GM18508 (cell line): ENCODE data around the gene GALNT18.

Experiments used
- ATAC-seq: cut with Tn5 transposase; IDR thresholded peaks from one replicate; pipeline ENCODE4 v1.9.1; 2021; ENCODE audit warnings: moderate number of reproducible peaks; ENCODE audit not compliant: insufficient read depth, unreplicated experiment

Gene GALNT18

GRCh38 chr11:11265320-11265719, 356.5 kb downstream of the GALNT18 start:
- no peak for ATAC-seq

GRCh38 chr11:11263238-11264005, 358.4 kb downstream of the GALNT18 start:
- ATAC-seq: no peak

- ATAC-seq: no peak
Observed at GRCh38 chr11:11262171-11262920, 359.5 kb downstream of the GALNT18 start.

- no peak for ATAC-seq
Observed at GRCh38 chr11:11261629-11262028, 360.2 kb downstream of the GALNT18 start.

- no peak for ATAC-seq
Observed at GRCh38 chr11:11260903-11261302, 360.9 kb downstream of the GALNT18 start.

- ATAC-seq: no peak
Observed at GRCh38 chr11:11253995-11254394, 367.8 kb downstream of the GALNT18 start.

GRCh38 chr11:11253497-11253896, 368.3 kb downstream of the GALNT18 start:
- no peak for ATAC-seq

- no peak for ATAC-seq
Observed at GRCh38 chr11:11252403-11252802, 369.4 kb downstream of the GALNT18 start.

GRCh38 chr11:11251394-11251970, 370.3 kb downstream of the GALNT18 start:
- ATAC-seq: no peak

- ATAC-seq: no peak
Observed at GRCh38 chr11:11250470-11250869, 371.3 kb downstream of the GALNT18 start.

- no peak for ATAC-seq
Observed at GRCh38 chr11:11247576-11247975, 374.2 kb downstream of the GALNT18 start.

- ATAC-seq: no peak
Observed at GRCh38 chr11:11247086-11247485, 374.7 kb downstream of the GALNT18 start.

- no peak for ATAC-seq
Observed at GRCh38 chr11:11246166-11246565, 375.6 kb downstream of the GALNT18 start.

- ATAC-seq: no peak
Observed at GRCh38 chr11:11245453-11245852, 376.4 kb downstream of the GALNT18 start.

- ATAC-seq: no peak
Observed at GRCh38 chr11:11244470-11245080, 377.2 kb downstream of the GALNT18 start.

GRCh38 chr11:11243590-11244469, 378.0 kb downstream of the GALNT18 start:
- ATAC-seq: no peak

- no peak for ATAC-seq
Observed at GRCh38 chr11:11243209-11243589, 378.6 kb downstream of the GALNT18 start.

GRCh38 chr11:11241284-11241683, 380.5 kb downstream of the GALNT18 start:
- ATAC-seq: no peak

- ATAC-seq: no peak
Observed at GRCh38 chr11:11239959-11240358, 381.8 kb downstream of the GALNT18 start.
